ENCODE results near the gene YARS2.

DNA sequence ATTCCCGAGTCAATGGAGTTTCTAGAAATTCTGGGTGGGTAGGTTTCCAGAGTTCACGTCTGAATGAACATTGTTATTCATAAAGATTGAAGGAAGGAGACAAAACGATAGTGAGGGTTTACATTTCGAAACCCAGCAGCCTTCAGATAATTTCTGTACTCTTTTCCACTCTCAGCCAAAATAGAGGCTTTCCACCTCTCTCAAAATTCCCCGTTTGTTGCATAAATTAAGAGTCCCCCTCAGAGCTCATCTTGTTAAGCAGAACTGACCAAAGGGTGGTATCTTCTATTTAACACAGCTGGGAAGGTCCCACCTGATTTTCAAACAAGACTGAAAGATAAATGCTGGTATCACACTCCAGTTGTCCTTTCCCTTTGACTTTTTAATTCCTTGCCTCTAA is 21.5 kb upstream of the YARS2 start:
- TF ChIP-seq POLR2AphosphoS5 (IDR thresholded peaks at IDR 0.05) (no peak), EP300 (IDR thresholded peaks at IDR 0.05) (no peak), POLR2A (IDR thresholded peaks at IDR 0.05) (no peak)
- TF ChIP-seq, protein P1, sequence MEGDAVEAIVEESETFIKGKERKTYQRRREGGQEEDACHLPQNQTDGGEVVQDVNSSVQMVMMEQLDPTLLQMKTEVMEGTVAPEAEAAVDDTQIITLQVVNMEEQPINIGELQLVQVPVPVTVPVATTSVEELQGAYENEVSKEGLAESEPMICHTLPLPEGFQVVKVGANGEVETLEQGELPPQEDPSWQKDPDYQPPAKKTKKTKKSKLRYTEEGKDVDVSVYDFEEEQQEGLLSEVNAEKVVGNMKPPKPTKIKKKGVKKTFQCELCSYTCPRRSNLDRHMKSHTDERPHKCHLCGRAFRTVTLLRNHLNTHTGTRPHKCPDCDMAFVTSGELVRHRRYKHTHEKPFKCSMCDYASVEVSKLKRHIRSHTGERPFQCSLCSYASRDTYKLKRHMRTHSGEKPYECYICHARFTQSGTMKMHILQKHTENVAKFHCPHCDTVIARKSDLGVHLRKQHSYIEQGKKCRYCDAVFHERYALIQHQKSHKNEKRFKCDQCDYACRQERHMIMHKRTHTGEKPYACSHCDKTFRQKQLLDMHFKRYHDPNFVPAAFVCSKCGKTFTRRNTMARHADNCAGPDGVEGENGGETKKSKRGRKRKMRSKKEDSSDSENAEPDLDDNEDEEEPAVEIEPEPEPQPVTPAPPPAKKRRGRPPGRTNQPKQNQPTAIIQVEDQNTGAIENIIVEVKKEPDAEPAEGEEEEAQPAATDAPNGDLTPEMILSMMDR (IDR thresholded peaks at IDR 0.05), result no peak
